Uterus (tissue), 2 donors: Measurements from ENCODE around the gene TLX2.

Experiments used
- CTCF ChIP-seq, 4 experiments: fragments of 200-600 bp in 2 of 4; fragments of 450-650 bp in 2 of 4; sonication (generic) in 2 of 4; IDR thresholded peaks; one replicate each; pipeline ENCODE4 v1.5.1; 2016 to 2019; ENCODE audit warnings: antibody characterized with exemption in 4 of 4, mild to moderate bottlenecking in 2 of 4, moderate library complexity in 1 of 4
- POLR2A ChIP-seq, 2 donors: fragments of 450-650 bp; IDR thresholded peaks; one replicate each; pipeline ENCODE4 v1.6.1; 2016; ENCODE audit warnings: antibody characterized with exemption in 2 of 2, mild to moderate bottlenecking in 1 of 2, moderate library complexity in 1 of 2

GRCh38 chr2:74499267-74499939 is 14.8 kb upstream of the TLX2 start, which contains the start of gene LBX2:
- no peak for TF ChIP-seq POLR2A (IDR thresholded peaks at IDR 0.05)
- TF ChIP-seq CTCF (IDR thresholded peaks at IDR 0.05) = no peak
